Lower leg skin (tissue), 3 donors: ENCODE data around the gene RTP5.

Experiments
- CTCF ChIP-seq, 3 donors: fragments of 450-650 bp; IDR thresholded peaks; one replicate each; pipeline ENCODE4 v1.5.1; 2016; ENCODE audit warnings: antibody characterized with exemption in 3 of 3, mild to moderate bottlenecking in 3 of 3, moderate library complexity in 2 of 3
- POLR2A ChIP-seq, 2 donors: fragments of 450-650 bp; IDR thresholded peaks; one replicate each; pipeline ENCODE4 v1.6.1; 2016 to 2017; ENCODE audit warnings: antibody characterized with exemption in 2 of 2, mild to moderate bottlenecking in 1 of 2, moderate library complexity in 1 of 2

DNA sequence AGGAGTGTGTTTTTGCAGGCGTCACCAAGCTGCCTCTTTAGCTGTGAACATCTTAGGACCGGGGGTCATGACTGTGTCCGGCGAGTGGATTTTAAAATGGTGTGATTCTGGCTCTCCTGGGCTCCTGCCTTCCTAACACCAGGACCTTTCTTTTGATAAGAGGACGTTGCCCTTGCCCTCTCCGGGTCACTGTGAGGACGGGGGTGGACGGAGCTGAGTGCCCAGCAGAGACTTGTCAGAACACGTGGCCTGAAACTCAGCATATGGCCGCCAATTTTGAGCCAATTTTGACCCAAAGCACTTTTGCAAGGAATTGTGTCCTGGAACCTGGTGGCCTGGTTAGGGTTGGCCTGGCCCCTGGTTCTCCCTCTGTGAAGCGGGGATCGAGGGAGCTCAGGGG is 40.2 kb downstream of the RTP5 start:
- no peak for TF ChIP-seq CTCF (IDR thresholded peaks at IDR 0.05)
- no peak for TF ChIP-seq POLR2A (IDR thresholded peaks at IDR 0.05)
